ENCODE results near the gene BBLN.
A peak's percentile ranks its signal among the peaks of the same experiment; 100 is the strongest.
"Not testable (repeated sequence)": the region's sequence is repeated elsewhere in the genome, so short reads cannot be mapped to it uniquely, and the experiment has no call there.

BBLN gene

GRCh38 chr9:128124451-128124850 is 35.6 kb upstream of the BBLN start:
- no peak for DNase-seq (ENCODE audit: low read depth in 3 of 3)

GRCh38 chr9:128124873-128125579 is 35.0 kb upstream of the BBLN start:
- no peak for DNase-seq (ENCODE audit: low read depth in 3 of 3)

- DNase-seq (ENCODE audit: low read depth in 3 of 3), result no peak
Observed at GRCh38 chr9:128125580-128126354, 34.3 kb upstream of the BBLN start.

GRCh38 chr9:128127568-128127989 is 32.5 kb upstream of the BBLN start, which contains the start of gene PTGES2:
PTGES2 (minus strand) TSS chr9:128127729; CDS start chr9:128127717, 12 bp downstream.
- DNase-seq (ENCODE audit: low read depth in 3 of 3), result peak; percentile 70 to 76 (median 71)

GRCh38 chr9:128127990-128128835 is 31.9 kb upstream of the BBLN start:
- peak; percentile 71 to 77 (median 72) for DNase-seq (ENCODE audit: low read depth in 3 of 3)

- no peak for DNase-seq (ENCODE audit: low read depth in 3 of 3)
Observed at GRCh38 chr9:128128836-128129590, 31.1 kb upstream of the BBLN start.

GRCh38 chr9:128129976-128130590 is 30.0 kb upstream of the BBLN start:
- peak in 1 of 3 experiments; percentile 44 for DNase-seq (ENCODE audit: low read depth in 3 of 3)

- not testable (repeated sequence) for DNase-seq (ENCODE audit: low read depth in 3 of 3)
Observed at GRCh38 chr9:128130651-128131050, 29.4 kb upstream of the BBLN start.

- DNase-seq (ENCODE audit: low read depth in 3 of 3), result not testable (repeated sequence)
Observed at GRCh38 chr9:128131346-128131745, 28.7 kb upstream of the BBLN start.

- DNase-seq (ENCODE audit: low read depth in 3 of 3), result not testable (repeated sequence)
Observed at GRCh38 chr9:128132139-128132538, 27.9 kb upstream of the BBLN start.

GRCh38 chr9:128135561-128135960 is 24.5 kb upstream of the BBLN start:
- DNase-seq (ENCODE audit: low read depth in 3 of 3), result not testable (repeated sequence)

- DNase-seq (ENCODE audit: low read depth in 3 of 3), result no peak
Observed at GRCh38 chr9:128136816-128137793, 23.0 kb upstream of the BBLN start.

GRCh38 chr9:128138001-128138400 is 22.1 kb upstream of the BBLN start:
- DNase-seq (ENCODE audit: low read depth in 3 of 3), result no peak

- DNase-seq (ENCODE audit: low read depth in 3 of 3), result no peak
Observed at GRCh38 chr9:128139621-128140020, 20.4 kb upstream of the BBLN start.

GRCh38 chr9:128141604-128142003 is 18.5 kb upstream of the BBLN start:
- DNase-seq (ENCODE audit: low read depth in 3 of 3), result no peak

GRCh38 chr9:128142061-128142460 is 18.0 kb upstream of the BBLN start:
- no peak for DNase-seq (ENCODE audit: low read depth in 3 of 3)

- DNase-seq (ENCODE audit: low read depth in 3 of 3), result no peak
Observed at GRCh38 chr9:128142596-128142995, 17.5 kb upstream of the BBLN start.

- DNase-seq (ENCODE audit: low read depth in 3 of 3), result no peak
Observed at GRCh38 chr9:128143525-128144238, 16.4 kb upstream of the BBLN start.

All from stimulated activated CD4-positive, alpha-beta T cell treated with anti-CD3 and anti-CD28 coated beads, TNF-alpha, amount 100 ng/mL, for 4 hours (primary cell).